NB4 (cell line): Measurements from ENCODE around the gene NUP210.

ENCODE experiments used
- MYC ChIP-seq: IDR thresholded peaks from 2 replicates; pipeline ENCODE4 v1.6.1; 2011; ENCODE audit warnings: low read depth, low read length
- TF ChIP-seq, protein P1 (sequence below): IDR thresholded peaks from one replicate; pipeline ENCODE4 v1.5.1; 2012; ENCODE audit warnings: low read depth, low read length

DNA sequence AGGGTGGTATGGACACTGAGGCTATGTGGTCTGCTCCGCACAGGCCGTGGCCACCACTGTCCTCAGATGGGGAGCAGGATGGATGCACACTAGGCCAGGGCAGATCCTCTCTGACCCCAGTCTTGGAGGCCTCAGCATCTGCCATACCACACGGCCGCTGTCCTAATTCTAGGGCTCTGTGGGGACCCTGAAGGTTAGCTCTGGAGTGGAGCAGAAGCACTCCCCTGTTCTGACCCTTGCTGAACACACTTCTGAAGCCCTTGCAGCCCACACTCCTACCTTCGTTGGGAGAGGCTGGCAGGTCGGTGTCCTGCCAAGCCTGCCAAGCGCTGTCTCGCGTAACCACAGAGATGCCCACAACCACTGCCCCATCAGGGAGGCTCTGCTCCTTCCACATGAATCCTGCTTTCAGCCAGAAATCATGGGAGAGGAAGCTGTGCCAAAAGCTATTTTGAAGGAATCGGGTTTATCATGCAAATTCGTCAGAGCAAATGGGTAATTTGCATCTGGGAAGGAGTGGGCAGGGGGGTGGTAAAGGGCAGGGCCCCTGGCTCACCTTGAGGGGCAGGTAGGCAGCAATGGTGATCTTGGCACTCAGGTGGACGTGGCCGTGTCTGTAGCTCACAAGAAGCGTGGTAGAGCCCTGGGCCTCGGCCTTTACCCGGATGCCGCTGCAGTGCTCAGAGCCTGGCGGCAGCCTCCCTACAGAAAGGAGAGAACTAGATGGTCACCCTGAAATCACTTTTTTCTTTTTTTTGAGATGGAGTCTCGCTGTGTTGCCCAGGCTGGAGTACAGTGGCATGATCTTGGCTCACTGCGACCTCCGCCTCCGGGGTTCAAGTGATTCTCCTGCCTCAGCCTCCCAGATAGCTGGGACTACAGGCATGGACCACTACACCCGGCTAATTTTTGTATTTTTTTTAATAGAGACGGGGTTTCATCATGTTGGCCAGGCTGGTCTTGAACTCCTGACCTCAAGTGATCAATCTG lies 54.4 kb downstream of the NUP210 start:
- TF ChIP-seq, protein P1, sequence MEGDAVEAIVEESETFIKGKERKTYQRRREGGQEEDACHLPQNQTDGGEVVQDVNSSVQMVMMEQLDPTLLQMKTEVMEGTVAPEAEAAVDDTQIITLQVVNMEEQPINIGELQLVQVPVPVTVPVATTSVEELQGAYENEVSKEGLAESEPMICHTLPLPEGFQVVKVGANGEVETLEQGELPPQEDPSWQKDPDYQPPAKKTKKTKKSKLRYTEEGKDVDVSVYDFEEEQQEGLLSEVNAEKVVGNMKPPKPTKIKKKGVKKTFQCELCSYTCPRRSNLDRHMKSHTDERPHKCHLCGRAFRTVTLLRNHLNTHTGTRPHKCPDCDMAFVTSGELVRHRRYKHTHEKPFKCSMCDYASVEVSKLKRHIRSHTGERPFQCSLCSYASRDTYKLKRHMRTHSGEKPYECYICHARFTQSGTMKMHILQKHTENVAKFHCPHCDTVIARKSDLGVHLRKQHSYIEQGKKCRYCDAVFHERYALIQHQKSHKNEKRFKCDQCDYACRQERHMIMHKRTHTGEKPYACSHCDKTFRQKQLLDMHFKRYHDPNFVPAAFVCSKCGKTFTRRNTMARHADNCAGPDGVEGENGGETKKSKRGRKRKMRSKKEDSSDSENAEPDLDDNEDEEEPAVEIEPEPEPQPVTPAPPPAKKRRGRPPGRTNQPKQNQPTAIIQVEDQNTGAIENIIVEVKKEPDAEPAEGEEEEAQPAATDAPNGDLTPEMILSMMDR, result no peak
- TF ChIP-seq MYC, result no peak
